Heart left ventricle (tissue), 16 donors: ENCODE measurements around the gene OR51E1. TPM values are rescaled to one million over a fixed set of nuclear protein-coding genes. Genes with fewer than 3 reads are reported as not detected.

Source experiments
- ATAC-seq, 4 donors: fragments of 200-7000 bp; cut with Tn5 transposase; one replicate each; pipeline ENCODE4 v1.9.1; 2020 to 2022; ENCODE audit warnings: moderate library complexity in 4 of 4, mild to moderate bottlenecking in 3 of 4, moderate number of reproducible peaks in 1 of 4
- DNase-seq, 5 donors: peaks; one replicate each; pipeline ENCODE4 v3.0.0-alpha.2; 2020
- H3K27ac ChIP-seq, 12 donors: fragments of 200-600 bp; sonication (generic) in 4 of 12; one replicate each; pipeline versions ENCODE4 v1.5.0 to v1.8.0; 2016 to 2022; ENCODE audit warnings: mild to moderate bottlenecking in 2 of 12
- H3K27me3 ChIP-seq, 9 donors: fragments of 200-600 bp; sonication (generic) in 2 of 9; one replicate each; pipeline versions ENCODE4 v1.5.1 to v1.8.0; 2016 to 2022; ENCODE audit warnings: mild to moderate bottlenecking in 3 of 9
- H3K36me3 ChIP-seq, 9 donors: fragments of 200-600 bp; sonication (generic) in 2 of 9; one replicate each; pipeline versions ENCODE4 v1.5.0 to v1.8.0; 2018 to 2022; ENCODE audit warnings: mild to moderate bottlenecking in 2 of 9
- H3K4me1 ChIP-seq, 12 donors: fragments of 200-600 bp; sonication (generic) in 4 of 12; one replicate each; pipeline versions ENCODE4 v1.5.0 to v1.8.0; 2016 to 2022; ENCODE audit warnings: mild to moderate bottlenecking in 3 of 12
- H3K4me3 ChIP-seq, 12 donors: fragments of 200-600 bp; sonication (generic) in 4 of 12; one replicate each; pipeline versions ENCODE4 v1.5.0 to v1.8.0; 2017 to 2022; ENCODE audit warnings: mild to moderate bottlenecking in 9 of 12, moderate library complexity in 4 of 12
- H3K9me3 ChIP-seq, 12 donors: fragments of 200-600 bp; sonication (generic) in 4 of 12; one replicate each; pipeline versions ENCODE4 v1.5.0 to v1.8.0; 2016 to 2022; ENCODE audit warnings: mild to moderate bottlenecking in 1 of 12
- CTCF ChIP-seq, 12 donors: fragments of 200-600 bp; sonication (generic) in 4 of 12; IDR thresholded peaks; one replicate each; pipeline versions ENCODE4 v1.5.0 to v1.8.0; 2018 to 2022; ENCODE audit warnings: antibody characterized with exemption in 12 of 12, mild to moderate bottlenecking in 5 of 12
- POLR2A ChIP-seq, 2 donors: fragments of 450-650 bp; IDR thresholded peaks; one replicate each; pipeline ENCODE4 v1.6.1; 2017; ENCODE audit warnings: antibody characterized with exemption in 2 of 2, mild to moderate bottlenecking in 2 of 2, moderate library complexity in 2 of 2
- WGBS, 4 donors: extraction: QIAGEN DNeasy Blood & Tissue Kit in 2 of 4; methylation state at CpG; one replicate each; pipeline versions ENCODE4 v1.1.5 to v1.1.7; 2013 to 2018; 5-methylcytosine and 5-hydroxymethylcytosine counted together
- intact Hi-C, 10 donors: fragments of 100-400 bp; cut with DNase I; formaldehyde crosslinking; loops; one replicate each; pipeline versions ENCODE4 v1.11.1 to v1.14.2; 2022
- polyA plus RNA-seq, 2 donors: library from polyadenylated mRNA; stranded (reverse); fragments of 200-250 nt; gene quantifications; one replicate each; pipeline ENCODE4 v1.2.3, GENCODE V29; 2013
- total RNA-seq, 9 donors: library from RNA; depleted of rRNA in 2 of 9; stranded (reverse); fragments of >200 nt in 2 of 9; fragmentation: NEBNext Ultra II Directional in 3 of 9; extraction: Animal tissue kit (Norgen Biotek cat#: 25700) in 3 of 9; gene quantifications; one replicate each; pipeline versions ENCODE4 v1.1.0 to v1.2.4, GENCODE V29; 2016 to 2023
- donor health status: ischemic (EF 13 %, LVEDD 7.1; RV severe dilation, severe dysfunction).
- donor health status: healthy with polysubstance abuse.
- donor health status: DM: no; HTN: yes; CAD: no.
- donor health status: DM: no; HTN: no; CAD: no.
- donor health status: ischemic (EF 25% LVEDD 6.9; RV normal size, moderate dysfunction).
- donor health status: ischemic (EF 25% LVEDD 5.7; RV mildly dilated, moderate dysfunction).
- donor health status: healthy.
- donor health status: DM: yes; HTN: yes; CAD: no.
- donor health status: ischemic (EF 35%, LVEDD 5.7; RV mildly dilated, moderate dysfunction).
- donor health status: nonischemic (EF 11% LVEDD 7.7; RV severe dilation, severe dysfunction).
- donor health status: DM: yes; HTN: yes; CAD: no.
- donor health status: PGD.
- donor health status: ischemic (EF 29% LVEDD 5.4; RV normal size, mild dysfunction).
- donor health status: nonischemic (EF 23%, LVEDD 6.1; RV moderate dilation, normal function).

Gene OR51E1
- total and polyA plus RNA-seq, 11 donors: 0.69 to 4.3 (median 2.1) TPM

GRCh38 chr11:4636136-4636535, 7.6 kb upstream of the OR51E1 start:
- WGBS, 4 donors: 75 to 87% (median 77%) methylated on average over 2 of the region's 2 CpGs
- Histone ChIP-seq H3K27me3 (peaks cover 0 to 3% (median 0%) of the 10 kb centered on the region in 9 donors), H3K4me1 (peaks cover 0 to 7% (median 2%) of the 10 kb centered on the region in 12 donors), H3K36me3 (no peaks in the 10 kb centered on the region), H3K9me3 (no peaks in the 10 kb centered on the region), H3K27ac (no peak overlapping the region), H3K4me3 (no peak overlapping the region)
- DNase-seq (no peak), ATAC-seq (no peak)
- intact Hi-C loops: loop anchor here in 9 of 10 donors (2.0 to 10.0 kb wide), 6 partner anchors 191 to 1169 kb away; partner anchors contain the start of gene OR52N2 (in 1 of the 9)
- TF ChIP-seq CTCF (IDR thresholded peaks at IDR 0.05) (no peak), POLR2A (IDR thresholded peaks at IDR 0.05) (no peak)

DNA sequence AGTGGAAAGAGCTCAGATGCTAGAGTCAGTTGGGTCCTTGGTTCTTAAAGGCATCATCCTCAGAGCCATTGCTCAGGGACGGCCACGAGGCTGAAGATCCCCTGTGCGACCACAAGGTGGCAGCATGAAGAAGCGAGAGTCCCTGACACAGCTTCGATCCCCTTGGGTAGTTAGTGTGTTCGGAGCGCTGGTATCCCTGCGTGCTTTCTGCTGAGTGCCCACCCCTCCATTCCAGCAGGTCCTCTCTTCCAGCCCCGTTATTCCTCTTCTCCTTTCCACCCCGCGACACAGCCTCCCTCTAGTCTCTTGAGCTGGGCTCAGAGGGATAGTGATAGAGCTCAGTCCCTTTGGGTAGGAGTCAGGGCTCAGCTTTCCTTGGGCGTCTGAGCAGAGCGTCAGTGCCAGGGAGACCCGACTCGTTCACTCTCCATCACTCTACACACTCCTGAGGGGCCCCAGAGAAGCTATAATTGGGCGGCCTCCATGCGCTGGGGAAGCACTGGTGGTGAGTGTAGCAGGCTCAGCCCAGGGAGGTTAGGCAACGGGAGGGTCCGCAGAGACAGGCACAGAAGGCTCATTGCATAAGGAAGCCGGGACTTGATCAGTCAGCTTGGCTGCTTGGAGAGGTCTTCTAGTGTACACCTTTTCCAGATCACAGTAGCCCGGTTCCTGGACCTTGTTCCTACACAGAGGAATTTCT, 6.7 kb upstream of the OR51E1 start, which contains the start of gene OR51D1:
Gene OR51D1, plus strand, starts transcription at position 516 of the 700 bp plus-strand sequence. CDS start 2,314 bp downstream, outside the sequence.
- intact Hi-C loops: loop anchor here (1.0 to 10.0 kb wide), 8 partner anchors 189 to 1168 kb away; partner anchors contain the start of gene OR52N2 (in 1 of the 10)
- H3K4me1 ChIP-seq: peaks cover 0 to 17% (median 7%) of the 10 kb centered on the region in 12 donors
- DNase-seq: peak; percentile 70 to 84 (median 75)
- no peaks in the 10 kb centered on the region for H3K9me3 ChIP-seq
- peak within 1 kb of the TSS in 10 of 12 donors; percentile 28 to 52 (median 38) for H3K4me3 ChIP-seq
- H3K27me3 ChIP-seq: peaks cover 0 to 3% (median 0%) of the 10 kb centered on the region in 9 donors
- H3K27ac ChIP-seq: peak within 1 kb of the TSS in 3 of 12 donors; percentile 27 to 39 (median 37)
- ATAC-seq: peak; percentile 88 to 98 (median 94)
- no peaks in the 10 kb centered on the region for H3K36me3 ChIP-seq
- 22 to 29% (median 26%) methylated on average over 20 to 21 of the region's 21 CpGs for WGBS, 4 donors
- TF ChIP-seq POLR2A (IDR thresholded peaks at IDR 0.05) (no peak), CTCF (IDR thresholded peaks at IDR 0.05) (peak; percentile 84 to 97 (median 92))

GRCh38 chr11:4637662-4638047, 6.1 kb upstream of the OR51E1 start:
- intact Hi-C loops: loop anchor here (1.0 to 10.0 kb wide), 8 partner anchors 189 to 1167 kb away; partner anchors contain the start of gene OR52N2 (in 1 of the 10)
- H3K36me3 ChIP-seq: no peaks in the 10 kb centered on the region
- peak in 1 of 4 donors; percentile 3 for ATAC-seq
- H3K27me3 ChIP-seq: peaks cover 0 to 3% (median 0%) of the 10 kb centered on the region in 9 donors
- TF ChIP-seq CTCF (IDR thresholded peaks at IDR 0.05): no peak
- TF ChIP-seq POLR2A (IDR thresholded peaks at IDR 0.05): no peak
- peak overlapping the region in 2 of 12 donors; percentile 37 to 39 for H3K27ac ChIP-seq
- H3K4me1 ChIP-seq: peaks cover 0 to 22% (median 7%) of the 10 kb centered on the region in 12 donors
- H3K9me3 ChIP-seq: no peaks in the 10 kb centered on the region
- no peak overlapping the region for H3K4me3 ChIP-seq
- 57 to 74% (median 66%) methylated on average over 3 of the region's 3 CpGs for WGBS, 4 donors
- DNase-seq: no peak

DNA sequence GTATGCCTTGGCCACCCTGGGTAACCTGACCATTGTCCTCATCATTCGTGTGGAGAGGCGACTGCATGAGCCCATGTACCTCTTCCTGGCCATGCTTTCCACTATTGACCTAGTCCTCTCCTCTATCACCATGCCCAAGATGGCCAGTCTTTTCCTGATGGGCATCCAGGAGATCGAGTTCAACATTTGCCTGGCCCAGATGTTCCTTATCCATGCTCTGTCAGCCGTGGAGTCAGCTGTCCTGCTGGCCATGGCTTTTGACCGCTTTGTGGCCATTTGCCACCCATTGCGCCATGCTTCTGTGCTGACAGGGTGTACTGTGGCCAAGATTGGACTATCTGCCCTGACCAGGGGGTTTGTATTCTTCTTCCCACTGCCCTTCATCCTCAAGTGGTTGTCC, 3.9 kb upstream of the OR51E1 start:
- TF ChIP-seq POLR2A (IDR thresholded peaks at IDR 0.05) (no peak), CTCF (IDR thresholded peaks at IDR 0.05) (no peak)
- H3K27me3 ChIP-seq: peaks cover 0 to 3% (median 0%) of the 10 kb centered on the region in 9 donors
- no peaks in the 10 kb centered on the region for H3K36me3 ChIP-seq
- 94 to 96% (median 95%) methylated on average over 6 of the region's 6 CpGs for WGBS, 4 donors
- intact Hi-C loops: loop anchor here in 5 of 10 donors (5.0 to 10.0 kb wide), 4 partner anchors 362 to 1165 kb away; partner anchors contain the start of gene OR52N2 (in 1 of the 5)
- H3K9me3 ChIP-seq: no peaks in the 10 kb centered on the region
- no peak for ATAC-seq
- no peak overlapping the region for H3K27ac ChIP-seq
- H3K4me3 ChIP-seq: no peak overlapping the region
- H3K4me1 ChIP-seq: peaks cover 0 to 38% (median 13%) of the 10 kb centered on the region in 12 donors
- no peak for DNase-seq
